Kidney (tissue), 14 donors: ENCODE measurements around the gene RBM17. TPM values are rescaled to one million over a fixed set of nuclear protein-coding genes. Genes with fewer than 3 reads are reported as not detected.

Experiments used
- DNase-seq, 5 donors: peaks; one replicate each; pipeline ENCODE4 v3.0.0-alpha.2; 2013 to 2020
- FAIRE-seq: peaks from 2 replicates; lab custom pipeline; 2012; peaks lifted over from hg19 to GRCh38; lab: Jason Lieb, UNC
- H3K27ac ChIP-seq, 2 donors: one replicate each; pipeline ENCODE4 v1.7.0; 2013; ENCODE audit warnings: low read depth in 2 of 2, low read length in 2 of 2, inconsistent platforms in 1 of 2
- H3K27me3 ChIP-seq: one replicate; pipeline ENCODE4 v1.7.1; 2013; ENCODE audit warnings: low read length, inconsistent platforms; ENCODE audit not compliant: control insufficient read depth, insufficient read depth
- H3K36me3 ChIP-seq, 3 donors: one replicate each; pipeline versions ENCODE4 v1.7.0 to v1.7.1; 2013; ENCODE audit warnings: low read length in 3 of 3, control low read depth in 1 of 3, inconsistent platforms in 1 of 3; ENCODE audit not compliant: insufficient read depth in 3 of 3, control insufficient read depth in 2 of 3
- H3K4me1 ChIP-seq, 3 donors: one replicate each; pipeline versions ENCODE4 v1.7.0 to v1.7.1; 2013; ENCODE audit warnings: low read length in 3 of 3, inconsistent platforms in 1 of 3, low read depth in 1 of 3; ENCODE audit not compliant: control insufficient read depth in 2 of 3, insufficient read depth in 2 of 3
- H3K4me3 ChIP-seq, 3 donors: one replicate each; pipeline versions ENCODE4 v1.7.0 to v1.8.1; 2013; ENCODE audit warnings: low read length in 3 of 3, control low read depth in 1 of 3, inconsistent platforms in 1 of 3
- H3K9ac ChIP-seq, 3 donors: one replicate each; pipeline versions ENCODE4 v1.7.0 to v1.7.1; 2013; ENCODE audit warnings: low read length in 3 of 3, control low read depth in 1 of 3, inconsistent platforms in 1 of 3
- H3K9me3 ChIP-seq, 3 donors: one replicate each; pipeline versions ENCODE4 v1.7.0 to v1.7.1; 2013; ENCODE audit warnings: low read length in 3 of 3, control low read depth in 1 of 3, inconsistent platforms in 1 of 3; ENCODE audit not compliant: control insufficient read depth in 2 of 3, insufficient read depth in 1 of 3
- CTCF ChIP-seq: IDR thresholded peaks from 3 replicates; pipeline ENCODE4 v1.5.1; 2012; ENCODE audit warnings: mild to moderate bottlenecking, moderate library complexity, borderline replicate concordance; ENCODE audit not compliant: insufficient read depth; ENCODE audit errors: extremely low read depth
- intact Hi-C: fragments of 100-400 bp; cut with DNase I; formaldehyde crosslinking; loops from one replicate; pipeline ENCODE4 v1.11.1; 2022
- polyA plus RNA-seq: library from polyadenylated mRNA; stranded (reverse); fragments of 350-450 nt; fragmentation: Illumina TruSeq; extraction: RNeasy Lipid Tissue Mini Kit (QIAGEN cat#74804); gene quantifications from one replicate; pipeline ENCODE4 v1.2.3, GENCODE V29; 2014; ENCODE audit warnings: low read depth, low replicate concordance; ENCODE audit not compliant: insufficient read depth
- total RNA-seq: library from RNA; stranded (reverse); fragmentation: NEBNext Ultra II Directional; extraction: Animal tissue kit (Norgen Biotek cat#: 25700); gene quantifications from one replicate; pipeline ENCODE4 v1.2.1, GENCODE V29; 2021
- donor health status: control.
- donor health status: control.
- donor health status: control.
- donor health status: control.
- donor health status: control.
- donor health status: DM: yes; HTN: yes; CAD: no.
- donor health status: Normal renal cell carcinoma (clear cell type).

Gene RBM17
- total and polyA plus RNA-seq, 2 donors from 2014 or later = 46.4 to 91.9 TPM

- H3K27me3 ChIP-seq = no peaks in the 10 kb centered on the region
- no peak overlapping the region for H3K9ac ChIP-seq
- H3K27ac ChIP-seq = no peak overlapping the region
- no peaks in the 10 kb centered on the region for H3K36me3 ChIP-seq
- no peak for FAIRE-seq
- no peaks in the 10 kb centered on the region for H3K9me3 ChIP-seq
- DNase-seq = no peak
- no peak for TF ChIP-seq CTCF
- H3K4me3 ChIP-seq = no peak overlapping the region
- intact Hi-C loops = no loop called here
- H3K4me1 ChIP-seq = no peaks in the 10 kb centered on the region
Observed at GRCh38 chr10:6044060-6044459, 44.8 kb upstream of the RBM17 start.

- no peak for FAIRE-seq
- Histone ChIP-seq H3K9ac (no peak overlapping the region), H3K36me3 (no peaks in the 10 kb centered on the region), H3K9me3 (no peaks in the 10 kb centered on the region), H3K4me3 (no peak overlapping the region), H3K27me3 (no peaks in the 10 kb centered on the region), H3K27ac (no peak overlapping the region), H3K4me1 (no peaks in the 10 kb centered on the region)
- DNase-seq = no peak
- intact Hi-C loops = no loop called here
- no peak for TF ChIP-seq CTCF
Observed at GRCh38 chr10:6044751-6045313, 44.0 kb upstream of the RBM17 start.

- Histone ChIP-seq H3K27me3 (no peaks in the 10 kb centered on the region), H3K4me3 (no peak overlapping the region), H3K27ac (no peak overlapping the region), H3K4me1 (no peaks in the 10 kb centered on the region), H3K9ac (no peak overlapping the region), H3K36me3 (no peaks in the 10 kb centered on the region), H3K9me3 (no peaks in the 10 kb centered on the region)
- TF ChIP-seq CTCF = no peak
- intact Hi-C loops = no loop called here
- DNase-seq = no peak
- no peak for FAIRE-seq
Observed at GRCh38 chr10:6045314-6045848, 43.5 kb upstream of the RBM17 start.
